Neural cell (in vitro differentiated cells): ENCODE measurements around the gene CPA3. TPM values are rescaled to one million over a fixed set of nuclear protein-coding genes. Genes with fewer than 3 reads are reported as not detected.

ENCODE experiments used
- H2AFZ ChIP-seq: fragments of 200-600, 300-800 bp; sonication (generic), shearing (Covaris generic); 2 replicates; pipeline ENCODE4 v1.6.0; 2014; ENCODE audit warnings: low read depth, mild to moderate bottlenecking, antibody characterized with exemption, low read length, moderate library complexity
- H3F3A ChIP-seq: fragments of 200-600 bp; shearing (Covaris generic); 2 replicates; pipeline ENCODE4 v1.6.1; 2016; ENCODE audit warnings: mild to moderate bottlenecking, moderate library complexity, mixed read lengths, antibody characterized with exemption, low read length; ENCODE audit not compliant: insufficient read depth, poor library complexity, severe bottlenecking
- H3K27ac ChIP-seq: fragments of 200-600, 300-800 bp; sonication (generic), shearing (Covaris generic); 2 replicates; pipeline ENCODE4 v1.5.1; 2014; ENCODE audit warnings: mild to moderate bottlenecking, low read length, moderate library complexity
- H3K27me3 ChIP-seq: fragments of 300-800, 200-600 bp; sonication (generic), shearing (Covaris generic); 2 replicates; pipeline ENCODE4 v1.6.0; 2014; ENCODE audit warnings: mild to moderate bottlenecking, low read depth, low read length, moderate library complexity; ENCODE audit not compliant: insufficient read depth
- H3K36me3 ChIP-seq: fragments of 300-800, 200-600 bp; sonication (generic), shearing (Covaris generic); 2 replicates; pipeline ENCODE4 v1.5.1; 2014; ENCODE audit warnings: mild to moderate bottlenecking, antibody characterized with exemption, low read length, moderate library complexity; ENCODE audit not compliant: insufficient read depth
- H3K4me2 ChIP-seq: fragments of 300-800, 200-600 bp; sonication (generic), shearing (Covaris generic); 2 replicates; pipeline ENCODE4 v1.6.0; 2014; ENCODE audit warnings: mild to moderate bottlenecking, low read length
- H3K4me3 ChIP-seq: fragments of 300-800, 200-600 bp; sonication (generic), shearing (Covaris generic); 2 replicates; pipeline ENCODE4 v1.5.1; 2014; ENCODE audit warnings: mild to moderate bottlenecking, low read length, moderate library complexity
- H3K79me2 ChIP-seq: fragments of 200-600 bp; shearing (Covaris generic); replicated peaks from 2 replicates; pipeline ENCODE4 v1.6.0; 2014; ENCODE audit warnings: mild to moderate bottlenecking, low read length, moderate library complexity; ENCODE audit not compliant: insufficient read depth
- H3K9ac ChIP-seq: fragments of 300-800, 200-600 bp; sonication (generic), shearing (Covaris generic); 2 replicates; pipeline ENCODE4 v1.6.1; 2016; ENCODE audit warnings: mild to moderate bottlenecking, low read length, mixed read lengths
- H3K9me2 ChIP-seq: fragments of 200-600 bp; shearing (Covaris generic); 2 replicates; pipeline ENCODE4 v1.6.1; 2016; ENCODE audit warnings: mild to moderate bottlenecking, low read length, mixed read lengths; ENCODE audit not compliant: insufficient read depth
- H3K9me3 ChIP-seq: fragments of 200-600, 300-800 bp; sonication (generic), shearing (Covaris generic); 2 replicates; pipeline ENCODE4 v1.6.1; 2016; ENCODE audit warnings: mild to moderate bottlenecking, mixed run types, low read length, moderate library complexity, mixed read lengths
- H4K20me1 ChIP-seq: fragments of 200-600 bp; shearing (Covaris generic); 2 replicates; pipeline ENCODE4 v1.6.1; 2016; ENCODE audit warnings: mild to moderate bottlenecking, mixed run types; ENCODE audit not compliant: insufficient read depth
- EP300 ChIP-seq: fragments of 450-650 bp; conservative IDR thresholded peaks from 2 replicates; pipeline ENCODE4 v1.6.1; 2014; ENCODE audit warnings: antibody characterized with exemption, mild to moderate bottlenecking, moderate library complexity; ENCODE audit not compliant: poor library complexity, severe bottlenecking
- EZH2 ChIP-seq: fragments of 200-600, 300-800 bp; shearing (Covaris generic), sonication (generic); IDR thresholded peaks from 2 replicates; pipeline ENCODE4 v1.6.1; 2014; ENCODE audit warnings: antibody characterized with exemption, low read length, borderline replicate concordance, mild to moderate bottlenecking; ENCODE audit not compliant: insufficient read depth, poor library complexity, severe bottlenecking
- MXI1 ChIP-seq: fragments of 450-650 bp; conservative IDR thresholded peaks from 2 replicates; pipeline ENCODE4 v1.6.1; 2014; ENCODE audit warnings: antibody characterized with exemption, mild to moderate bottlenecking; ENCODE audit not compliant: poor library complexity, severe bottlenecking
- POLR2AphosphoS5 ChIP-seq: IDR thresholded peaks from 2 replicates; pipeline ENCODE4 v1.6.1; 2012
- RAD21 ChIP-seq: fragments of 450-650 bp; conservative IDR thresholded peaks from 2 replicates; pipeline ENCODE4 v1.6.1; 2014; ENCODE audit warnings: antibody characterized with exemption, mild to moderate bottlenecking, moderate library complexity
- SMC3 ChIP-seq: fragments of 450-650 bp; conservative IDR thresholded peaks from 2 replicates; pipeline ENCODE4 v1.6.1; 2014; ENCODE audit warnings: antibody characterized with exemption, mild to moderate bottlenecking, moderate library complexity; ENCODE audit not compliant: poor library complexity
- TAF1 ChIP-seq: IDR thresholded peaks from 2 replicates; pipeline ENCODE4 v1.6.1; 2012; ENCODE audit warnings: low read depth
- polyA plus RNA-seq: library from polyadenylated mRNA; depleted of rRNA; stranded (reverse); fragments of >200 nt; gene quantifications from 2 replicates; pipeline ENCODE4 v1.2.3, GENCODE V29; 2014
- TF ChIP-seq, protein P1 (sequence below): IDR thresholded peaks from 2 replicates; pipeline ENCODE4 v1.6.1; 2012; ENCODE audit warnings: borderline replicate concordance
- TF ChIP-seq, protein P2 (sequence below): fragments of 450-650 bp; IDR thresholded peaks from 2 replicates; pipeline ENCODE4 v1.5.1; 2014; ENCODE audit warnings: antibody characterized with exemption, mild to moderate bottlenecking, moderate library complexity; ENCODE audit not compliant: poor library complexity, severe bottlenecking

CPA3 gene
- polyA plus RNA-seq, 1 donor from 2014 or later = not detected

DNA sequence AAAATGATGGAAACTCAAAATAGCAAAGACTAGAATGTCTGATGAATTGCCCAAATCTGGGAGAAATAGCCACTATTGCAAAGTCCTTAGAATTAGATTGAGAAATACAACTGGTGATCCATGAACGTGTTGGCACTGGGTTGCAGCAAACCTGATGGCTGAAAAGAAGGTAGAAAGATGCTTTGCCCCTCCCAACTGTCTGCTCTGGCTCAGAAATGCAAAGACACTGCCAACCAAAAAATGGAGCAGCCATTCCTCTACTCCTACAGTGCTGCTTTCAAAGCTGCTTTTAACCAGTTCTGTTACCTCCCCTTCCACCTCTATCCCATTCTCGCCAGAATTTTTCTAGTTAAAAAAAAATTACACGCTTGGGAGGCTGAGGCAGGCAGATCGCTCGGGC, 60.7 kb downstream of the CPA3 start:
- H3K36me3 ChIP-seq = no peaks in the 10 kb centered on the region
- H3K4me3 ChIP-seq = no peak overlapping the region
- no peaks in the 10 kb centered on the region for H3K79me2 ChIP-seq
- no peaks in the 10 kb centered on the region for H4K20me1 ChIP-seq
- no peak overlapping the region for H3K9ac ChIP-seq
- no peaks in the 10 kb centered on the region for H3K9me3 ChIP-seq
- H3K9me2 ChIP-seq = no peaks in the 10 kb centered on the region
- H3K4me2 ChIP-seq = no peak overlapping the region
- H3F3A ChIP-seq = no peaks in the 10 kb centered on the region
- no peak for TF ChIP-seq SMC3
- TF ChIP-seq, protein P1, sequence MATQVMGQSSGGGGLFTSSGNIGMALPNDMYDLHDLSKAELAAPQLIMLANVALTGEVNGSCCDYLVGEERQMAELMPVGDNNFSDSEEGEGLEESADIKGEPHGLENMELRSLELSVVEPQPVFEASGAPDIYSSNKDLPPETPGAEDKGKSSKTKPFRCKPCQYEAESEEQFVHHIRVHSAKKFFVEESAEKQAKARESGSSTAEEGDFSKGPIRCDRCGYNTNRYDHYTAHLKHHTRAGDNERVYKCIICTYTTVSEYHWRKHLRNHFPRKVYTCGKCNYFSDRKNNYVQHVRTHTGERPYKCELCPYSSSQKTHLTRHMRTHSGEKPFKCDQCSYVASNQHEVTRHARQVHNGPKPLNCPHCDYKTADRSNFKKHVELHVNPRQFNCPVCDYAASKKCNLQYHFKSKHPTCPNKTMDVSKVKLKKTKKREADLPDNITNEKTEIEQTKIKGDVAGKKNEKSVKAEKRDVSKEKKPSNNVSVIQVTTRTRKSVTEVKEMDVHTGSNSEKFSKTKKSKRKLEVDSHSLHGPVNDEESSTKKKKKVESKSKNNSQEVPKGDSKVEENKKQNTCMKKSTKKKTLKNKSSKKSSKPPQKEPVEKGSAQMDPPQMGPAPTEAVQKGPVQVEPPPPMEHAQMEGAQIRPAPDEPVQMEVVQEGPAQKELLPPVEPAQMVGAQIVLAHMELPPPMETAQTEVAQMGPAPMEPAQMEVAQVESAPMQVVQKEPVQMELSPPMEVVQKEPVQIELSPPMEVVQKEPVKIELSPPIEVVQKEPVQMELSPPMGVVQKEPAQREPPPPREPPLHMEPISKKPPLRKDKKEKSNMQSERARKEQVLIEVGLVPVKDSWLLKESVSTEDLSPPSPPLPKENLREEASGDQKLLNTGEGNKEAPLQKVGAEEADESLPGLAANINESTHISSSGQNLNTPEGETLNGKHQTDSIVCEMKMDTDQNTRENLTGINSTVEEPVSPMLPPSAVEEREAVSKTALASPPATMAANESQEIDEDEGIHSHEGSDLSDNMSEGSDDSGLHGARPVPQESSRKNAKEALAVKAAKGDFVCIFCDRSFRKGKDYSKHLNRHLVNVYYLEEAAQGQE = no peak
- TF ChIP-seq EP300 = no peak
- no peak for TF ChIP-seq MXI1
- TF ChIP-seq, protein P2, sequence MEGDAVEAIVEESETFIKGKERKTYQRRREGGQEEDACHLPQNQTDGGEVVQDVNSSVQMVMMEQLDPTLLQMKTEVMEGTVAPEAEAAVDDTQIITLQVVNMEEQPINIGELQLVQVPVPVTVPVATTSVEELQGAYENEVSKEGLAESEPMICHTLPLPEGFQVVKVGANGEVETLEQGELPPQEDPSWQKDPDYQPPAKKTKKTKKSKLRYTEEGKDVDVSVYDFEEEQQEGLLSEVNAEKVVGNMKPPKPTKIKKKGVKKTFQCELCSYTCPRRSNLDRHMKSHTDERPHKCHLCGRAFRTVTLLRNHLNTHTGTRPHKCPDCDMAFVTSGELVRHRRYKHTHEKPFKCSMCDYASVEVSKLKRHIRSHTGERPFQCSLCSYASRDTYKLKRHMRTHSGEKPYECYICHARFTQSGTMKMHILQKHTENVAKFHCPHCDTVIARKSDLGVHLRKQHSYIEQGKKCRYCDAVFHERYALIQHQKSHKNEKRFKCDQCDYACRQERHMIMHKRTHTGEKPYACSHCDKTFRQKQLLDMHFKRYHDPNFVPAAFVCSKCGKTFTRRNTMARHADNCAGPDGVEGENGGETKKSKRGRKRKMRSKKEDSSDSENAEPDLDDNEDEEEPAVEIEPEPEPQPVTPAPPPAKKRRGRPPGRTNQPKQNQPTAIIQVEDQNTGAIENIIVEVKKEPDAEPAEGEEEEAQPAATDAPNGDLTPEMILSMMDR = no peak
- no peak for TF ChIP-seq EZH2
- TF ChIP-seq RAD21 = no peak
- TF ChIP-seq TAF1 = no peak
- TF ChIP-seq POLR2AphosphoS5 = no peak
- H2AFZ ChIP-seq = no peak overlapping the region
- no peaks in the 10 kb centered on the region for H3K27me3 ChIP-seq
- no peak overlapping the region for H3K27ac ChIP-seq

DNA sequence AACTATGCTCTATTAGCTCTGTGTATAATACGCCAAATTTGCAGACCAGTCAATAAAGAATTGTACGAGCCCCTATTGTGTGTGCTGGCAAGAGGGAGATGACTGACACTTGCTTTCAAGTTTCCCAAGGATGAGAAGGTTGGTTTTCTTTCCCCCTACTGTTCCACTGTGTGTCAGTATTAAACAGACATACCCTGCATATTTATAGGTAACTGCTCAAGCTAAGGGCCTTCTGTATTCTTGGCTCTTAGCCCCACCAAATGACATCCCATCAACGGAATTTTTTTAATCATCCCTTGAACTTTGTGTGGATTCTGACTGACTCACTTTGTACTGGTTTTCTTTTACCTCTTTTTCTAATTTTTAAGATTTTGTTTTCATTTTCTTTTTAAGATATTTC, 65.7 kb downstream of the CPA3 start:
- Histone ChIP-seq H4K20me1 (no peaks in the 10 kb centered on the region), H3K9me2 (no peaks in the 10 kb centered on the region), H3F3A (no peaks in the 10 kb centered on the region), H3K27me3 (no peaks in the 10 kb centered on the region), H3K9ac (no peak overlapping the region), H3K9me3 (no peaks in the 10 kb centered on the region), H2AFZ (no peak overlapping the region), H3K27ac (no peak overlapping the region), H3K79me2 (no peaks in the 10 kb centered on the region), H3K4me3 (no peak overlapping the region), H3K4me2 (no peak overlapping the region), H3K36me3 (no peaks in the 10 kb centered on the region)
- TF ChIP-seq TAF1 = no peak
- no peak for TF ChIP-seq EP300
- TF ChIP-seq POLR2AphosphoS5 = no peak
- TF ChIP-seq RAD21 = no peak
- TF ChIP-seq, protein P1 = no peak
